OCI-LY7 (cell line): ENCODE results near the gene UQCR10. TPM values are rescaled to one million over a fixed set of nuclear protein-coding genes. Genes with fewer than 3 reads are reported as not detected.

ENCODE experiments used
- BruUV-seq: library from RNA; stranded (reverse); fragments of 400-500 nt; replicated peaks from 2 replicates; lab custom pipeline; 2021; lab: Mats Ljungman, UMichigan
- CTCF ChIA-PET: fragments of 300-600 bp; sonication (Branson Sonifier 250); formaldehyde crosslinking; loops from one replicate; lab custom pipeline; 2022; ENCODE audit warnings: antibody characterized with exemption; ENCODE audit not compliant: unreplicated experiment; lab: Charles Lee
- POLR2A ChIA-PET: fragments of 300-600 bp; sonication (Branson Sonifier 250); formaldehyde crosslinking; loops from one replicate; lab custom pipeline; 2022; ENCODE audit warnings: antibody characterized with exemption; lab: Charles Lee
- DNase-seq: peaks from one replicate; pipeline ENCODE4 v3.0.0-alpha.2; 2015; ENCODE audit warnings: low spot score
- H2AFZ ChIP-seq: fragments of 200-600 bp; sonication (generic), shearing (Covaris generic); 2 replicates; pipeline ENCODE4 v1.6.1; 2014; ENCODE audit warnings: mild to moderate bottlenecking, antibody characterized with exemption, low read length, moderate library complexity
- H3K27ac ChIP-seq: fragments of 200-600 bp; sonication (generic); 2 replicates; pipeline ENCODE4 v1.5.1; 2014; ENCODE audit warnings: mixed run types, low read depth, mild to moderate bottlenecking, moderate library complexity, low read length, inconsistent platforms; ENCODE audit not compliant: poor library complexity, severe bottlenecking
- H3K36me3 ChIP-seq: fragments of 200-600 bp; sonication (generic); 2 replicates; pipeline ENCODE4 v1.6.1; 2014; ENCODE audit warnings: mild to moderate bottlenecking, antibody characterized with exemption, low read length, moderate library complexity, mixed read lengths; ENCODE audit not compliant: insufficient read depth
- H3K4me1 ChIP-seq: fragments of 200-600 bp; sonication (generic); 2 replicates; pipeline ENCODE4 v1.5.1; 2014; ENCODE audit warnings: mild to moderate bottlenecking, low read length; ENCODE audit not compliant: insufficient read depth, poor library complexity, severe bottlenecking
- H3K4me2 ChIP-seq: fragments of 200-600 bp; sonication (generic); 2 replicates; pipeline ENCODE4 v1.6.1; 2014; ENCODE audit warnings: mild to moderate bottlenecking, low read length
- H3K4me3 ChIP-seq: fragments of 200-600 bp; sonication (generic); 2 replicates; pipeline ENCODE4 v1.5.1; 2014; ENCODE audit warnings: mild to moderate bottlenecking, low read depth, low read length; ENCODE audit not compliant: poor library complexity, severe bottlenecking
- H3K79me2 ChIP-seq: fragments of 200-600 bp; sonication (generic); 2 replicates; pipeline ENCODE4 v1.6.1; 2016; ENCODE audit warnings: low read depth, mild to moderate bottlenecking, low read length, moderate library complexity, mixed read lengths; ENCODE audit not compliant: insufficient read depth
- H3K9me2 ChIP-seq: fragments of 200-600 bp; sonication (generic); 2 replicates; pipeline ENCODE4 v1.6.1; 2016; ENCODE audit warnings: mild to moderate bottlenecking, low read length, mixed read lengths; ENCODE audit not compliant: insufficient read depth
- H3K9me3 ChIP-seq: fragments of 200-600 bp; sonication (generic); 2 replicates; pipeline ENCODE4 v1.6.1; 2014; ENCODE audit warnings: mild to moderate bottlenecking, mixed run types, low read length, mixed read lengths
- H4K20me1 ChIP-seq: fragments of 200-600 bp; sonication (generic); 2 replicates; pipeline ENCODE4 v1.6.1; 2014; ENCODE audit warnings: mild to moderate bottlenecking, antibody characterized with exemption, low read length, moderate library complexity, mixed read lengths; ENCODE audit not compliant: insufficient read depth
- CTCF ChIP-seq: fragments of 200-600 bp; sonication (generic); conservative IDR thresholded peaks from 2 replicates; pipeline ENCODE4 v1.5.1; 2014; ENCODE audit warnings: mild to moderate bottlenecking, antibody characterized with exemption, low read length, moderate library complexity, mixed read lengths
- EZH2phosphoT487 ChIP-seq: fragments of 200-600 bp; sonication (generic); IDR thresholded peaks from 2 replicates; pipeline ENCODE4 v1.6.1; 2018; ENCODE audit warnings: low read depth, borderline replicate concordance, mild to moderate bottlenecking, mixed run types, antibody characterized with exemption, low read length, moderate library complexity, mixed read lengths
- intact Hi-C: fragments of 100-400 bp; cut with micrococcal nuclease; formaldehyde crosslinking; loops from one replicate; pipeline ENCODE4 v1.10.0; 2022; ENCODE audit not compliant: unreplicated experiment
- total RNA-seq, 2 experiments: library from RNA; depleted of rRNA in 1 of 2; stranded (reverse); fragments of >200 nt in 1 of 2; shearing (Covaris generic) in 1 of 2; gene quantifications; 2 replicates each; pipeline ENCODE4 v1.2.3, GENCODE V29; 2014 to 2022

UQCR10 gene
- total RNA-seq, 2 experiments from 2014 or later: 104 to 108 TPM

- Histone ChIP-seq H3K4me2 (no peak overlapping the region), H3K4me3 (no peak overlapping the region), H3K79me2 (no peaks in the 10 kb centered on the region), H3K27ac (no peak overlapping the region), H3K4me1 (no peaks in the 10 kb centered on the region), H3K36me3 (no peaks in the 10 kb centered on the region), H4K20me1 (no peaks in the 10 kb centered on the region), H3K9me3 (no peaks in the 10 kb centered on the region), H2AFZ (no peak overlapping the region), H3K9me2 (no peaks in the 10 kb centered on the region)
- BruUV-seq: no TSS peak
- ChIA-PET CTCF (interaction anchor here (0.6 kb wide), 1 partner anchor 389 kb away, joined by 3 read pairs; no protein-coding TSS in a partner anchor), POLR2A (interaction anchor here (0.6 kb wide), 1 partner anchor 305 kb away, joined by 4 read pairs; no protein-coding TSS in a partner anchor)
- DNase-seq: no peak
- intact Hi-C loops: no loop called here
- TF ChIP-seq CTCF (no peak), EZH2phosphoT487 (no peak)
Observed at GRCh38 chr22:29718949-29719898, 47.9 kb upstream of the UQCR10 start.

GRCh38 chr22:29719899-29720645 lies 47.1 kb upstream of the UQCR10 start, which contains the start of gene CABP7:
TSS of gene CABP7 (plus strand) at chr22:29720003. CDS start at chr22:29720425, 422 bp downstream.
- H3K79me2 ChIP-seq: no peaks in the 10 kb centered on the region
- no peak within 1 kb of the TSS for H3K4me3 ChIP-seq
- no peaks in the 10 kb centered on the region for H4K20me1 ChIP-seq
- H2AFZ ChIP-seq: no peak within 1 kb of the TSS
- no peak within 1 kb of the TSS for H3K27ac ChIP-seq
- H3K4me2 ChIP-seq: no peak within 1 kb of the TSS
- ChIA-PET POLR2A (no interaction called here), CTCF (no interaction called here)
- H3K4me1 ChIP-seq: no peaks in the 10 kb centered on the region
- H3K36me3 ChIP-seq: no peaks in the 10 kb centered on the region
- BruUV-seq: no TSS peak
- TF ChIP-seq EZH2phosphoT487 (no peak), CTCF (no peak)
- no peak for DNase-seq
- H3K9me2 ChIP-seq: no peaks in the 10 kb centered on the region
- intact Hi-C loops: no loop called here
- no peaks in the 10 kb centered on the region for H3K9me3 ChIP-seq
